Activated CD8-positive, alpha-beta memory T cell treated with anti-CD3 and anti-CD28 coated beads for 1 hour (primary cell): Measurements from ENCODE around the gene XAGE3.
"Not testable (repeated sequence)": the region's sequence is repeated elsewhere in the genome, so short reads cannot be mapped to it uniquely, and the experiment has no call there.

Experiments
- DNase-seq, 2 donors: peaks; one replicate each; pipeline ENCODE4 v3.0.0-alpha.2; 2020; ENCODE audit warnings: low read depth in 1 of 2; ENCODE audit errors: extremely low read depth in 1 of 2

Gene XAGE3

GRCh38 chrX:52843619-52844018 is 24.3 kb downstream of the XAGE3 start:
- not testable (repeated sequence) for DNase-seq

GRCh38 chrX:52839137-52839536 is 28.7 kb downstream of the XAGE3 start:
- no peak for DNase-seq

GRCh38 chrX:52830551-52830950 is 37.3 kb downstream of the XAGE3 start:
- no peak for DNase-seq

- DNase-seq: no peak
These were observed 43.3 kb downstream of the XAGE3 start for GRCh38 chrX:52824608-52825007.

- no peak for DNase-seq
These were observed 46.7 kb downstream of the XAGE3 start for GRCh38 chrX:52821079-52821760.

GRCh38 chrX:52819788-52820187 is 48.1 kb downstream of the XAGE3 start:
- no peak for DNase-seq
